Liver (tissue), 9 donors: ENCODE data around the gene SLC22A5. TPM values are rescaled to one million over a fixed set of nuclear protein-coding genes. Genes with fewer than 3 reads are reported as not detected.
A peak's percentile ranks its signal among the peaks of the same experiment; 100 is the strongest.

ENCODE experiments used
- DNase-seq: peaks from one replicate; pipeline ENCODE4 v3.0.0-alpha.2; 2017; ENCODE audit warnings: low spot score
- H3K27ac ChIP-seq, 2 donors: one replicate each; pipeline ENCODE4 v1.7.0; 2013; ENCODE audit warnings: inconsistent platforms in 2 of 2, low read length in 2 of 2, control low read depth in 1 of 2, low read depth in 1 of 2, mild to moderate bottlenecking in 1 of 2
- H3K27me3 ChIP-seq, 4 donors: one replicate each; pipeline versions ENCODE4 v1.6.1 to v1.7.0; 2013; ENCODE audit warnings: low read length in 3 of 4, inconsistent platforms in 1 of 4, mild to moderate bottlenecking in 1 of 4, moderate library complexity in 1 of 4; ENCODE audit not compliant: control insufficient read depth in 4 of 4, insufficient read depth in 4 of 4
- H3K36me3 ChIP-seq, 4 donors: one replicate each; pipeline versions ENCODE4 v1.6.1 to v1.7.0; 2013; ENCODE audit warnings: low read length in 3 of 4, mild to moderate bottlenecking in 3 of 4, low read depth in 1 of 4, moderate library complexity in 1 of 4; ENCODE audit not compliant: control insufficient read depth in 4 of 4, insufficient read depth in 3 of 4
- H3K4me1 ChIP-seq, 4 donors: one replicate each; pipeline versions ENCODE4 v1.6.1 to v1.7.0; 2013; ENCODE audit warnings: low read length in 3 of 4, mild to moderate bottlenecking in 3 of 4, moderate library complexity in 1 of 4; ENCODE audit not compliant: control insufficient read depth in 4 of 4, insufficient read depth in 4 of 4
- H3K4me3 ChIP-seq, 3 donors: one replicate each; pipeline versions ENCODE4 v1.6.1 to v1.7.0; 2013; ENCODE audit warnings: low read length in 3 of 3, control low read depth in 1 of 3, low read depth in 1 of 3, mild to moderate bottlenecking in 1 of 3
- H3K9ac ChIP-seq, 2 donors: one replicate each; pipeline ENCODE4 v1.7.0; 2013; ENCODE audit warnings: low read length in 2 of 2, mild to moderate bottlenecking in 2 of 2, moderate library complexity in 2 of 2, control low read depth in 1 of 2, low read depth in 1 of 2
- H3K9me3 ChIP-seq, 4 donors: one replicate each; pipeline versions ENCODE4 v1.6.1 to v1.7.0; 2013; ENCODE audit warnings: low read length in 3 of 4; ENCODE audit not compliant: control insufficient read depth in 4 of 4
- ATF3 ChIP-seq: IDR thresholded peaks from 2 replicates; pipeline ENCODE4 v1.6.1; 2016; ENCODE audit warnings: antibody characterized with exemption
- EGR1 ChIP-seq, 2 donors: IDR thresholded peaks; 2 replicates each; pipeline ENCODE4 v1.6.1; 2016 to 2018; ENCODE audit warnings: antibody characterized with exemption in 2 of 2, low read depth in 2 of 2
- FOXA1 ChIP-seq: IDR thresholded peaks from 2 replicates; pipeline ENCODE4 v1.6.1; 2016; ENCODE audit warnings: antibody characterized with exemption
- FOXA2 ChIP-seq: IDR thresholded peaks from 2 replicates; pipeline ENCODE4 v1.6.1; 2016; ENCODE audit warnings: antibody characterized with exemption
- GABPA ChIP-seq, 2 donors: IDR thresholded peaks in 1 of 2; conservative IDR thresholded peaks in 1 of 2; 2 replicates each; pipeline ENCODE4 v1.6.1; 2016; ENCODE audit warnings: antibody characterized with exemption in 2 of 2, mild to moderate bottlenecking in 1 of 2, moderate library complexity in 1 of 2
- HNF4A ChIP-seq, 2 donors: conservative IDR thresholded peaks; 2 replicates each; pipeline ENCODE4 v1.6.1; 2016; ENCODE audit warnings: antibody characterized with exemption in 2 of 2, mild to moderate bottlenecking in 2 of 2
- HNF4G ChIP-seq: IDR thresholded peaks from 2 replicates; pipeline ENCODE4 v1.6.1; 2016; ENCODE audit warnings: antibody characterized with exemption
- JUND ChIP-seq, 2 donors: IDR thresholded peaks; 2 replicates each; pipeline ENCODE4 v1.6.1; 2016; ENCODE audit warnings: antibody characterized with exemption in 2 of 2
- MAX ChIP-seq: IDR thresholded peaks from 2 replicates; pipeline ENCODE4 v1.6.1; 2016; ENCODE audit warnings: antibody characterized with exemption
- NR2F2 ChIP-seq: IDR thresholded peaks from 2 replicates; pipeline ENCODE4 v1.6.1; 2016; ENCODE audit warnings: antibody characterized with exemption
- RAD21 ChIP-seq, 2 donors: IDR thresholded peaks; 2 replicates each; pipeline ENCODE4 v1.6.1; 2016; ENCODE audit warnings: antibody characterized with exemption in 2 of 2, mild to moderate bottlenecking in 2 of 2
- REST ChIP-seq: IDR thresholded peaks from 2 replicates; pipeline ENCODE4 v1.6.1; 2016; ENCODE audit warnings: antibody characterized with exemption, mild to moderate bottlenecking
- RXRA ChIP-seq, 2 donors: IDR thresholded peaks; 2 replicates each; pipeline ENCODE4 v1.6.1; 2017 to 2018; ENCODE audit warnings: antibody characterized with exemption in 2 of 2, mild to moderate bottlenecking in 1 of 2
- SP1 ChIP-seq: IDR thresholded peaks from 2 replicates; pipeline ENCODE4 v1.6.1; 2018; ENCODE audit warnings: antibody characterized with exemption, mild to moderate bottlenecking
- TAF1 ChIP-seq: conservative IDR thresholded peaks from 2 replicates; pipeline ENCODE4 v1.6.1; 2016; ENCODE audit warnings: antibody characterized with exemption, mild to moderate bottlenecking
- YY1 ChIP-seq: IDR thresholded peaks from 2 replicates; pipeline ENCODE4 v1.6.1; 2016; ENCODE audit warnings: antibody characterized with exemption, mild to moderate bottlenecking
- WGBS: extraction: QIAGEN DNeasy Blood & Tissue Kit; methylation state at CpG from one replicate; pipeline ENCODE4 v1.1.7; 2013; 5-methylcytosine and 5-hydroxymethylcytosine counted together
- polyA plus RNA-seq, 2 donors: library from polyadenylated mRNA; stranded (reverse) in 1 of 2; unstranded in 1 of 2; fragments of 200-250 nt in 1 of 2; fragments of >200 nt in 1 of 2; fragmentation: Nextera tagmentation in 1 of 2; extraction: Ambion mirVana in 1 of 2; gene quantifications; one replicate each; pipeline versions ENCODE4 v1.2.1 to v1.2.3, GENCODE V29; 2013 to 2015
- total RNA-seq, 2 donors: library from RNA; depleted of rRNA; stranded (reverse); fragments of >200 nt; gene quantifications; one replicate each; pipeline ENCODE4 v1.2.3, GENCODE V29; 2014
- TF ChIP-seq, protein P1 (sequence below): IDR thresholded peaks from 2 replicates; pipeline ENCODE4 v1.6.1; 2016; ENCODE audit warnings: antibody characterized with exemption
- TF ChIP-seq, protein P2 (sequence below): fragments of 150-350 bp; IDR thresholded peaks from 2 replicates; pipeline ENCODE4 v1.5.1; 2017; ENCODE audit warnings: improper control_type of control experiment, low read depth, low read length; ENCODE audit not compliant: missing input control
- donor health status: healthy.
- donor health status: healthy.
- donor health status: healthy.
- donor health status: healthy.
- donor health status: healthy.

SLC22A5 gene
- total and polyA plus RNA-seq, 4 donors, result 3.4 to 12.7 (median 8.5) TPM

DNA sequence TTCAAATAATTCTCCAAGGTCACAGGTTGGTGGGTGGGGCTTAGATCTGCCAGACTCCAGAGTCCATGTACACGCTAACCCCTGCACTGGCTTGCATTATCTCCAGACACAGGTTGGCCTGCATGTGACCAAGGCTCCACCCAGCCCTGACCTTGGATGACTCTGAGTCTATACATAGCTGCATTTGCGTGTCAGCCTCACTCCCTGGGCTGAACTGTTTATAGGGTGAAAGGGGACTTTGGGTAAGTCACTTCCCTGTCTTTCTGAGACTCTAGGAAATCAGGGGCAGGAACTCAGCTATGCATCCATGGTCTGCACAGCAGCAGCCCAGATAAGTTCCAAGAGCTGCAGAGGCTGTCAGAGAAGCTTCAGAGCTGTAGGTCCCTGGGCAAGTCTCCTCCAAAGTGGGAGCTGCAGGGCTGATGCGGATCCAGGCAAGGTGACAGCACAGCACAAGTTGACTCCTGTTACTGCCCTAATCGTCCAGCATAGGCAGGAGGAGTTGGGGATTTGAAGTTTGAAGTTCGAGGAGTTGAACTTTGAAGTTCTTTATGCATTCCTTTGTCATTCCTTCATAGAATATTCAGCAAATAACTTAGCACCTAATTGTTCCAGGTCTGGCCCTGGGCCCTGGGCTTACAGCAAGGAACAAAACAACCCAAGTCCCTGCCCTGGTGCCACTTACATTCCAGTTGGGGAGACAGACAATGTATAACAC, 53.4 kb downstream of the SLC22A5 start:
- H3K4me3 ChIP-seq, result no peak overlapping the region
- no peaks in the 10 kb centered on the region for H3K9me3 ChIP-seq
- H3K9ac ChIP-seq, result peak overlapping the region in 1 of 2 donors; percentile 22
- DNase-seq, result peak; percentile 84
- H3K4me1 ChIP-seq, result peaks cover 23 to 80% (median 58%) of the 10 kb centered on the region in 4 donors
- TF ChIP-seq ATF3 (no peak), NR2F2 (peak; percentile 86), HNF4G (peak; percentile 22), GABPA (IDR thresholded peaks at IDR 0.05 in 1 of 2, conservative IDR thresholded peaks at IDR 0.05 in 1 of 2) (no peak), JUND (IDR thresholded peaks at IDR 0.05) (peak in 1 of 2 donors; percentile 43), HNF4A (conservative IDR thresholded peaks at IDR 0.05) (peak; percentile 79 to 81), YY1 (peak; percentile 33), RXRA (IDR thresholded peaks at IDR 0.05) (peak; percentile 91 to 96), MAX (peak; percentile 57), EGR1 (IDR thresholded peaks at IDR 0.05; ENCODE audit: low read depth in 2 of 2) (no peak), TAF1 (no peak), SP1 (peak; percentile 74), FOXA2 (peak; percentile 41), RAD21 (IDR thresholded peaks at IDR 0.05) (peak in 1 of 2 donors; percentile 27), REST (no peak), FOXA1 (peak; percentile 32)
- TF ChIP-seq, protein P1, sequence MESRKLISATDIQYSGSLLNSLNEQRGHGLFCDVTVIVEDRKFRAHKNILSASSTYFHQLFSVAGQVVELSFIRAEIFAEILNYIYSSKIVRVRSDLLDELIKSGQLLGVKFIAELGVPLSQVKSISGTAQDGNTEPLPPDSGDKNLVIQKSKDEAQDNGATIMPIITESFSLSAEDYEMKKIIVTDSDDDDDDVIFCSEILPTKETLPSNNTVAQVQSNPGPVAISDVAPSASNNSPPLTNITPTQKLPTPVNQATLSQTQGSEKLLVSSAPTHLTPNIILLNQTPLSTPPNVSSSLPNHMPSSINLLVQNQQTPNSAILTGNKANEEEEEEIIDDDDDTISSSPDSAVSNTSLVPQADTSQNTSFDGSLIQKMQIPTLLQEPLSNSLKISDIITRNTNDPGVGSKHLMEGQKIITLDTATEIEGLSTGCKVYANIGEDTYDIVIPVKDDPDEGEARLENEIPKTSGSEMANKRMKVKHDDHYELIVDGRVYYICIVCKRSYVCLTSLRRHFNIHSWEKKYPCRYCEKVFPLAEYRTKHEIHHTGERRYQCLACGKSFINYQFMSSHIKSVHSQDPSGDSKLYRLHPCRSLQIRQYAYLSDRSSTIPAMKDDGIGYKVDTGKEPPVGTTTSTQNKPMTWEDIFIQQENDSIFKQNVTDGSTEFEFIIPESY, result no peak
- TF ChIP-seq, protein P2, sequence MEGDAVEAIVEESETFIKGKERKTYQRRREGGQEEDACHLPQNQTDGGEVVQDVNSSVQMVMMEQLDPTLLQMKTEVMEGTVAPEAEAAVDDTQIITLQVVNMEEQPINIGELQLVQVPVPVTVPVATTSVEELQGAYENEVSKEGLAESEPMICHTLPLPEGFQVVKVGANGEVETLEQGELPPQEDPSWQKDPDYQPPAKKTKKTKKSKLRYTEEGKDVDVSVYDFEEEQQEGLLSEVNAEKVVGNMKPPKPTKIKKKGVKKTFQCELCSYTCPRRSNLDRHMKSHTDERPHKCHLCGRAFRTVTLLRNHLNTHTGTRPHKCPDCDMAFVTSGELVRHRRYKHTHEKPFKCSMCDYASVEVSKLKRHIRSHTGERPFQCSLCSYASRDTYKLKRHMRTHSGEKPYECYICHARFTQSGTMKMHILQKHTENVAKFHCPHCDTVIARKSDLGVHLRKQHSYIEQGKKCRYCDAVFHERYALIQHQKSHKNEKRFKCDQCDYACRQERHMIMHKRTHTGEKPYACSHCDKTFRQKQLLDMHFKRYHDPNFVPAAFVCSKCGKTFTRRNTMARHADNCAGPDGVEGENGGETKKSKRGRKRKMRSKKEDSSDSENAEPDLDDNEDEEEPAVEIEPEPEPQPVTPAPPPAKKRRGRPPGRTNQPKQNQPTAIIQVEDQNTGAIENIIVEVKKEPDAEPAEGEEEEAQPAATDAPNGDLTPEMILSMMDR, result no peak
- 34% methylated on average over 5 of the region's 5 CpGs for WGBS
- peak overlapping the region; percentile 0 to 29 for H3K27ac ChIP-seq
- H3K27me3 ChIP-seq, result no peaks in the 10 kb centered on the region
- H3K36me3 ChIP-seq, result peaks cover 0 to 4% (median 0%) of the 10 kb centered on the region in 4 donors
